GM21367 (cell line): ENCODE measurements around the gene OR2A25.

Experiments used
- ATAC-seq: cut with Tn5 transposase; IDR thresholded peaks from one replicate; pipeline ENCODE4 v1.9.1; 2021; ENCODE audit not compliant: unreplicated experiment

OR2A25 gene

DNA sequence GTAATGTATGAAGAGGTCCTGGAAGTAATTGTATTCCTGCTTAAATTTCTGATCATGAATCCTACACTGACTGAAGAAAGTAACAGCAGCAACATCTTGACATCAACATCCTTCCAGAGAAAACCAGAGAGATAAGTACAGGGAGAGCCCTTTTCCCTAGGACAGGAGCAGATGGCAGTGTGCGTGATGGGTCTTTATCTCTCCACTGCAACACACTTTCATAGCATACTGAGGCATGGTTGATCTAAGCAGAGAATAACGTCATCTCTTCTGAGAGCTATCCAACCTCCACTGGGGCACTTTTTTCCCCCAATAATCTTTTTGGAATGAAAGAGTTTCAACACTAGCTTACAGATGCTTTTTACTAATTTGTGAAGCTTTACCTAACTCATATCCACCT is 342 bp downstream of the OR2A25 start:
- ATAC-seq: no peak

DNA sequence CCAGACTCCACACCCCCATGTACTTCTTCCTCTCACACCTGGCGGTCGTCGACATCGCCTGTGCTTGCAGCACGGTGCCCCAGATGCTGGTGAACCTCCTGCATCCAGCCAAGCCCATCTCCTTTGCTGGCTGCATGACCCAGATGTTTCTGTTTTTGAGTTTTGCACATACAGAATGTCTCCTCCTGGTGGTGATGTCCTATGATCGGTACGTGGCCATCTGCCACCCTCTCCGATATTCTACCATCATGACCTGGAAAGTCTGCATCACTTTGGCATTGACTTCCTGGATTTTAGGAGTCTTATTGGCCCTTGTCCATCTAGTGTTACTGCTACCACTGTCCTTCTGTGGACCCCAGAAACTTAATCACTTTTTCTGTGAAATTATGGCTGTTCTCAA is 4.8 kb downstream of the OR2A25 start:
- ATAC-seq: no peak

DNA sequence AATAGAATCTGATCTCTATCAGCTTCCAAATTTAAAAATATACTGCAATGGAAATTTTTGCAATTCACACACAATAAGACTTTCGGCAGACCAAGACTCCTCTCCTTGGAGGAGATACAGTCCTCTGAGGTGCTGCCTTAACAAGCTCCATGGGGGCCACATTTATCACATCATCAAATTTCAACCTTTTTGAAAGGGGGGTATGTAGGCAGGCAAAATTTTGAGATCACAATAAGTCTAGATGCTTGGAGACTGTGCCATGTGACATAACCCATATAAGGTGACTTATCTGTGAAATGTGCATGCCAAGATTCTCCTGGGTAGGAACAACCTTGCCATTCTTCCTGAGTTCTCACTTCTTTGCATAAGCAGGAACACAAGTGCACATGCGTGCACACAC is 16.4 kb downstream of the OR2A25 start, which contains the start of gene OR2A12:
OR2A12 (plus strand) TSS at position 301 of the 400 bp plus-strand sequence. CDS start 8,830 bp downstream, outside the sequence.
- no peak for ATAC-seq

DNA sequence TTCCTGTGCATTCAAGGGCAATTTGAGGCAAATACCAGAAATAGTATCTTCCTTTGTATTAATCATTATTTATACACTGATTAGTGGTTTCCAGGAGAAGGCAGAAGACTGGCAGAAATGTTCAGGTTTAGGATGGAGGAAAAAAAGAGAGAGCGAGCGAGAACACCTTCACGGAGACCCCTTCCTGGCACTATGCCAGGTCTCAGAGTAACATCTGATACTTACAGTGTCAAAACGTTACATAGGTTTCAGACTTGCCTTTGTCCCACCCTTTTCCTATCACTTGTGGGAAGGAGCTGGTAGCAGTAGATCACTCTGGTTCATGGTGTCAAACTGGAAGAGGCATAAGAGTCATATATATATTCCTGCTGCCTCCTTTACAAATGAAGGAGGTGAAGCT is 17.1 kb downstream of the OR2A25 start:
- ATAC-seq: no peak

DNA sequence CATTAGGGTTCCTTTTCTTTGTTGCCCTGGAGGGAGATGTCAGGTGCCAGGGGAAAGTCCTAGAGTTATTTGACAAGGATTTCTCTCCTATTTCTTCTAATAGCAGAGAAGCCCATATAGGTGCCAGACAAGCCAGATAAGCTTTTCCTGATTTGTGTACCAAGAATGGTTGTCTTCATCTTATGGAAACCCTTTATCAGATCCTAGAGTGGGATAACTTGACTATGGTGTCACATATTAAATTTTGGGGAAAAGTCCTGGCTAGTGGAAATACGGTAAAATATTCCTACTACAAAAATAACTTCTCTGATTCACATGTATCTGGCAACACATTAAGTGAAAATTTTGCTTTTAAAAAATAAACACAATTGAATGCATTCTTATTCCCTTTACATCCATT is 17.6 kb downstream of the OR2A25 start:
- ATAC-seq: no peak

DNA sequence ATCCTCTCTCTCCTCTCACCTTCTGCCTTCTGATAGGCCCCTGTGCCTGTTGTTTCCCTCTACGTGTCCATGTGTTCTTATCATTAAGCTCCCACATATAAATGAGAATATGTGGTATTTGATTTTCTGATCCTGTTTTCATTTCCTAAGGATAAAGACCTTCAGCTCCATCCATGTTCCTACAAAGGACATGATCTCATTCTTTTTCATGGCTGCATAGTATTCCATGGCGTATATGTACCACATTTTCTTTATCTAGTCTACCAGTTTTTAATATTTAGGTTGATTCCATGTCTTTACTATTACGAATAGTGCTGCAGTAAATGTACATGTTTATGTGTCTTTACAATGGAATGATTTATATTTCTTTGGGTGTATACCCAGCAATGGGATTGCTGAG is 21.1 kb downstream of the OR2A25 start:
- ATAC-seq: no peak

DNA sequence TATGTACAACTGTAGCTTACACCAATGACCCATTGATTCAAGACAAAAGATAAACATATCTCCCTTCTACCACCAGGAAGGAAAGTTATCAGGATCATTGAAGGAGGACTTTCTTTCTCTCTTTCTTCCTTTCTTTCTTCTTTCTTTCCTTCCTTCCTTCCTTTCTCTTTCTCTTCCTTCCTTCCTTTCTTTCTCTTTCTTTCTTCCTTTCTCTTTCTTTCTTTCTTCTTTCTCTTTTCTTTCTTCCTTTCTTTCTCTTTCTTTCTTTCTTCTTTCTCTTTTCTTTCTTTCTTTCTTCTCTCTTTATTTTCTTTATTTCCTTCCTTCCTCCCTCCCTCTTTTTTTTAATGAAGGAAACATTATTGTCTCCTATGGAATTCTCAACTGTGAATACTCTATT is 29.2 kb downstream of the OR2A25 start:
- no peak for ATAC-seq

DNA sequence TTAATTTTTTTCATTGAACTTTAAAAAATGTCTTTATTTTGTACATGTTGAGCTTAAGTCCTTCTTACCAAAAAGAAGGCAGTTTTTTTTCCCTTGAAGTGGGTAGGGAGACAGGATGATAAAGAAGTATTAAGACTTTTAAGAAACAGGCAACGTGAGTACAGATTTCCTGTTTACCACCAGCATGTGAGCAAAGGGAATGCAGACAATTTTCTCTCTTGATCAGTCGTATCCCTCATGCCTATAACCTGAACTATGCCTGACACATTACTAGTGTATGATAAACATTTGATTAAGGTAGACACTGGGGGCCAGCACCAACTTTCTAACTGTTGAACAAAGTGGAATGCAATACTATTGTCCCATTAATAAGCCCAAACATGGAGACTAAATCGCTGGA is 31.0 kb downstream of the OR2A25 start:
- ATAC-seq: no peak

DNA sequence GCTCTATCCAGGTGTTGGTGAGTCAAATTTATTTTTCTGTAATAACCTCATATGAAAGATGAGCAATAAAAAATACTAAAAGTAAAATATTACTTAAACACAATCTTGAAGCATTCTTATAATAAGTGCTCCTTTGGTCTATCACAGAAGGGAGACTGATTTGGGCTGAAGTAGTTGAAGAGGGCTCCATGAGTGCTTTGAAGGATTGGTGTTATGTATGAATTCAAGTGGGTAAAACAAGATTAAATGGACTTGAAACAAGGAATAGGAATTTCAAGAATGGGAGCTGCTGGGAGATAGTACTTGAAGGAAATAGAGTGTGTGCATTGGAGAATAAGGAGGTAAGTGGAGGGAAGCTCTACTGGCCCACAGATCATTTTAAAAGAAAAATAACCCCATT is 32.4 kb downstream of the OR2A25 start:
- no peak for ATAC-seq

DNA sequence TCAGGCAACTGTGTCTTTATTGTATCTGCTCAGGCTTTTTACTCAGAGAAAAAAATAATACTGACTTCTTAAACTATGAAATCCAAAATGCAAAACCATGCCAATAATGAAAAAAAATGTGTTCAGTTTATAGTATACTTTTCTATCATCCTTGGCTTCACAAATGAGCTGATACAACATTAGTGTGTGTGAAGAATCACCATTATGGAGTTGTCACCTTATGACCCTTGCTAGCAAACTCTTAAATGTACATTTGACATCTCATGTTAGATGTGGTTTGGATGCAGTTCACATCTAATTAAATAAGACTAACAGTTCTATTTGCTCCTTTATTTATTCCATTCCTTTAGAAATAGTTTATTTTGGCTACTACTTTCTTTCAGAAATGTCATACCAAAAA is 35.6 kb downstream of the OR2A25 start:
- ATAC-seq: no peak

DNA sequence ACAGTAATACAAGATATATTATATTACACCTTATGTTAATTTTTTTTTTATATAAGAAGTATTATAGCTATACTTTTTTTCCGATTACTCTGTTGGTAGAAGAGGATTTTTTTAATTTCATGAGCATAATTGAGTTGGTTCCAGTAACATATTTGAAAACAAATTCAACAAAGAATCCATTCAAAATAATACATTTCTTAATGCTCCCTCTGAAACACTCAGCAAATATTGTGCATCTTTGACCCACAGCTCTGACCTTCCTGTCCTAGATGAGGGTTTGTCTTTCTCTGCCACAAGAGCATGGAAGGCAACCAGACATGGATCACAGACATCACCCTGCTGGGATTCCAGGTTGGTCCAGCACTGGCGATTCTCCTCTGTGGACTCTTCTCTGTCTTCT is 39.7 kb downstream of the OR2A25 start, which contains the start of gene OR2A2:
OR2A2 (plus strand) TSS at position 301 of the 400 bp plus-strand sequence; CDS start at position 301, 0 bp downstream.
- ATAC-seq: no peak

DNA sequence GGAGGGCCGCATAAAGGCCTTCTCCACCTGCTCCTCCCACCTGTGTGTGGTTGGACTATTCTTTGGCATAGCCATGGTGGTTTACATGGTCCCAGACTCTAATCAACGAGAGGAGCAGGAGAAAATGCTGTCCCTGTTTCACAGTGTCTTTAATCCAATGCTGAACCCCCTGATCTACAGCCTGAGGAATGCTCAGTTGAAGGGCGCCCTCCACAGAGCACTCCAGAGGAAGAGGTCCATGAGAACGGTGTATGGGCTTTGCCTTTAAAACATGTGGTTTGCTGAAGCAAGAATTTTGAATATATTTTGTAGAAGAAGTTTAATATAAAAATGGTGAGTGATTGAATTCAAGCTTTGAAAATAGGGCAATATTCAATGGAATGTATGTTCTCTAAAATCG is 40.7 kb downstream of the OR2A25 start:
- ATAC-seq: no peak

DNA sequence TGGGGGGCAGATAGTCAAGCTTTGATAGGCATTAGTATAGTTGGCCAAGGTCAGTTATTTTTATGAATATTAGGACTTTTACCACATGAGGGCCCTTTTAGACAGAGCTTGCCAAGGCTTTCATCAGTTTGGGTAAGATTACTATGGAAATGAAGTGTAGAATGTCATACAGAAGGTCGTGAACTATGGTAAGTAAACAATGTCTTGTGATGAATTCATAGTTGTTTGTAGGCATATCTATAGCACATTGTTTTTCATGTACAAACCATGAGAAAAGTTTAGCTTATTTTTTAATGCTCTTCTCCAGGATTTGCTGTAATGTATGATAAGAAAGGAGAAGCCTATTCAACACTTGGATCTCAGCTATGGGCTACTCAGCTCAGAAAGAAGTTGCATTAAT is 44.0 kb downstream of the OR2A25 start:
- ATAC-seq: no peak

DNA sequence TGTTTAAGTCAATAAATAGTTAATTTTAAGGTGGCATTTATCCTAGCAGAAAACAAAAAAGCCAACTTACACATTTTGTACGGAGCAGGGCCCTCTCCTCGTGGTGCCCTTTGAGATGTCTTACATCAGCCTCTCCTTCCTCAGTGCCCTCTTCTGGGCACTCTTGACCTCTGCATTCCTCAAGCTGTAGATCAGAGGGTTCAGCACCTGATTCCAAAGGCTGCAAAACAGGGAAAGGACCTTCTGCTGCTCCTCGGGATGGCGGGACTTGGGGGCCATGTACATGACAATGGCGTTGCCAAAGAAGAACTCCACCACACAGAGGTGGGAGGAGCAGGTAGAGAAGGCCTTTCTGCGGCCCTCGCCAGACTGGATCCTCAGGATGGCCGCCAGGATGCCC is 48.7 kb downstream of the OR2A25 start:
- ATAC-seq: no peak

DNA sequence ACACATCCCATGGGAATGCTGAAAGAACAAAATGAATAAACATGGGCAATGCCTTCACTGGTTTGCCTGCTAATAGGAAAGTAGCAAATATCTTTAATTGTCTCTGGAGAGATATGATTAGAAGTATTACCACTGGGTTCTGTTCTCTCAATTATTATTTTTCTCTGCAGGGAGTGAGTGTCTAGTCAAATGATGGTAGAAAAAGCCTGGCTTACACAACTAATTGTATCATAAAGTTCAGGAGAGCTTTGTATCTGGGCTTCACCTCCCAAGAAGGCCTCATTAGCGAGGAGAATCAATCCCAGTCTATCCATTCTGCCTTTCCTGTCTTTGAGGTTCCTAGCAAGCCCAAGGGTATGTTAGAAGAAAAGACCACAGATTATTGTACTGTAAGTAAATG is 53.3 kb downstream of the OR2A25 start, which contains the start of gene OR2A14:
OR2A14 (plus strand) TSS at position 301 of the 400 bp plus-strand sequence. CDS start 5,937 bp downstream, outside the sequence.
- ATAC-seq: no peak
